Measurements from ENCODE around the gene KLRF2. TPM values are rescaled to one million over a fixed set of nuclear protein-coding genes. Genes with fewer than 3 reads are reported as not detected.

Gene KLRF2, protein sequence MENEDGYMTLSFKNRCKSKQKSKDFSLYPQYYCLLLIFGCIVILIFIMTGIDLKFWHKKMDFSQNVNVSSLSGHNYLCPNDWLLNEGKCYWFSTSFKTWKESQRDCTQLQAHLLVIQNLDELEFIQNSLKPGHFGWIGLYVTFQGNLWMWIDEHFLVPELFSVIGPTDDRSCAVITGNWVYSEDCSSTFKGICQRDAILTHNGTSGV
- total RNA-seq (2014; rRNA removed) (not detected in 2 replicates), Bru-seq, nascent RNA (not detected), BruChase-seq, experiment 1, labeled RNA remaining after a 6-hour chase (percentile 5 among the genes with signal in this experiment), BruChase-seq, experiment 2, labeled RNA remaining after a 2-hour chase (percentile 5 among the genes with signal in this experiment)
- long read RNA-seq: 0 reads

DNA sequence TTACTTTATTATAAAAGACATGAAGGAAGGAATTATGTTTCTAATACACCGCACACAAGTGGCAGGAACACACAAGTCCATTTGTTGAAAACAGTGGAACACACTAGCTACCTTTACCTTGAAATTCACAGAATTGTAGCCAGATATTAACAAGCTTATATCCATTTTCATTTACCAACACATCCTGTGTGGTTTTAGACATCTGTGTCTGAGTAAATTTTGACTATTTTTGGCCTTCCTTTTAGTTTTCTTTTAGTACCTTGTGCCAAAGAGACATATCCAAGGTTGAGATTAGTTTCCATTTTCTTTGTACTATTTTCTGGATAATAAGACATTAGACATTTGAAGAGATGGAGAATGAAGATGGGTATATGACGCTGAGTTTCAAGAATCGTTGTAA, at the start of gene KLRF2:
Gene KLRF2, plus strand, starts transcription at position 244 of the 400 bp plus-strand sequence. Its CDS starts 107 bp downstream, at position 351.
- no peak within 1 kb of the TSS for H3K4me2 ChIP-seq (ENCODE audit: low read length)
- no peak within 1 kb of the TSS for H3K27ac ChIP-seq (ENCODE audit: low read length)
- no peaks in the 10 kb centered on the region for H3K27me3 ChIP-seq (ENCODE audit: low read length)
- no peak for ATAC-seq
- no peak within 1 kb of the TSS for H3K4me3 ChIP-seq (ENCODE audit: low read length)
- intact Hi-C loops (cut with micrococcal nuclease): no loop called here
- H3K4me1 ChIP-seq (ENCODE audit: insufficient read depth, low read length): no peaks in the 10 kb centered on the region
- no peak within 1 kb of the TSS for H3K9ac ChIP-seq (ENCODE audit: low read length)
- ChIA-PET CTCF (no interaction called here), POLR2A (ENCODE audit: unreplicated experiment) (no interaction called here)
- no peaks in the 10 kb centered on the region for H3K9me2 ChIP-seq (replicated peaks; ENCODE audit: low read length)
- TF ChIP-seq EZH2 (IDR thresholded peaks at IDR 0.05; ENCODE audit: low read length, unreplicated experiment): no peak
- TF ChIP-seq EZH2phosphoT487 (IDR thresholded peaks at IDR 0.05; ENCODE audit: borderline replicate concordance, low read length): no peak
- H3K9me3 ChIP-seq (ENCODE audit: low read length): no peaks in the 10 kb centered on the region
- no peaks in the 10 kb centered on the region for H3K36me3 ChIP-seq (ENCODE audit: low read depth, low read length)
- no peaks in the 10 kb centered on the region for H4K20me1 ChIP-seq (ENCODE audit: low read length)
- H3F3A ChIP-seq (ENCODE audit: low read length, unreplicated experiment): no peaks in the 10 kb centered on the region
- BruUV-seq (replicated peaks): no TSS peak
- DNase-seq: no peak
- no peak within 1 kb of the TSS for H2AFZ ChIP-seq (ENCODE audit: low read length)
- no peaks in the 10 kb centered on the region for H3K79me2 ChIP-seq (ENCODE audit: low read length)

DNA sequence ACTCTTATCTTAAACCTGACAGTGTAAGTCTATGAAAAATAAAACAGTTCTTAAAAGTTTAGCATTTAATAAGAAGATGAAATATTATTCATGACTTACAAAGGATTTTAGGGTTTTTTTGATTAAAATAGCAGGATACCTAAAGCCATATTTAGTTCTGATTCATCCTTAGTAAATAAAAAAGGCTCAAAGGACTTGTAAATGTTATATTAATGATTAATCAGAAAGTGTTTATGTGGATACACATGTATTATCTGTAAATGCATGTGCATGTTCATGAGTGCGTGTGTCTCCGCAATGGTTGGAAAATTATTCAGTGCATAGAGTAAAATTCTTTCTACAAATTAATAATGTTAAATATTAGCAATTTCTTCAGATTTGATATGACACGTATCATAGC, 49.6 kb upstream of the KLRF2 start:
- Histone ChIP-seq H3K4me2 (ENCODE audit: low read length) (no peak overlapping the region), H3K9me2 (replicated peaks; ENCODE audit: low read length) (no peaks in the 10 kb centered on the region), H3K27ac (ENCODE audit: low read length) (no peak overlapping the region), H3K27me3 (ENCODE audit: low read length) (peaks cover 21% of the 10 kb centered on the region), H3K9me3 (ENCODE audit: low read length) (no peaks in the 10 kb centered on the region), H2AFZ (ENCODE audit: low read length) (no peak overlapping the region), H3K36me3 (ENCODE audit: low read depth, low read length) (no peaks in the 10 kb centered on the region), H3K4me1 (ENCODE audit: insufficient read depth, low read length) (no peaks in the 10 kb centered on the region), H3K9ac (ENCODE audit: low read length) (no peak overlapping the region), H3K4me3 (ENCODE audit: low read length) (no peak overlapping the region), H4K20me1 (ENCODE audit: low read length) (no peaks in the 10 kb centered on the region), H3F3A (ENCODE audit: low read length, unreplicated experiment) (no peaks in the 10 kb centered on the region), H3K79me2 (ENCODE audit: low read length) (no peaks in the 10 kb centered on the region)
- DNase-seq: no peak
- CTCF ChIA-PET: no interaction called here
- TF ChIP-seq EZH2 (IDR thresholded peaks at IDR 0.05; ENCODE audit: low read length, unreplicated experiment) (no peak), CTCF (conservative IDR thresholded peaks at IDR 0.05; ENCODE audit: low read depth, low read length) (no peak), EZH2phosphoT487 (IDR thresholded peaks at IDR 0.05; ENCODE audit: borderline replicate concordance, low read length) (no peak)
- intact Hi-C loops (cut with micrococcal nuclease): no loop called here
- no TSS peak for BruUV-seq (replicated peaks)
- POLR2A ChIA-PET (ENCODE audit: unreplicated experiment): no interaction called here
- no peak for ATAC-seq

DNA sequence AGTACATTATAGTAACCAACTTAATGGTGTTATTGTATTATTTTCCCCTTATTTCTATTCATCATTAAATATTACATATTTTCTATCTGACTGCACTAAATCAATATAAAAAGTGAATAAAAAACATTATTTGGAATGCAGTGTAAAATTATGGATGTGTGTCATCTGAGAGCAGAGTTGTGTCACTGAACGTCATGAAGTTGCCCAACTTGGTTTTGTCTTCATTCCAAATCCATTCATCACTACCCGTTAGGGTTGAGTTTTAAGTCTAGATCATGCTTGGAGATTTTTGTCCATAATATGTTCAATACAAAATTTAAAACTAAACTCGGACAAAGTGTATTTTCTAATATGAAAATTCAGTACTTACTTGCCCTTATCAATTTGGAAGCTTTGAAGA, 37.9 kb upstream of the KLRF2 start:
- CTCF ChIA-PET: no interaction called here
- H2AFZ ChIP-seq (ENCODE audit: low read length): no peak overlapping the region

More for the DNA sequence above, 37.9 kb upstream of the KLRF2 start:
- Histone ChIP-seq H4K20me1 (ENCODE audit: low read length) (no peaks in the 10 kb centered on the region), H3K4me1 (ENCODE audit: insufficient read depth, low read length) (no peaks in the 10 kb centered on the region), H3K9ac (ENCODE audit: low read length) (no peak overlapping the region), H3K79me2 (ENCODE audit: low read length) (no peaks in the 10 kb centered on the region), H3K9me3 (ENCODE audit: low read length) (no peaks in the 10 kb centered on the region), H3K27me3 (ENCODE audit: low read length) (peaks cover 30% of the 10 kb centered on the region), H3K9me2 (replicated peaks; ENCODE audit: low read length) (no peaks in the 10 kb centered on the region), H3F3A (ENCODE audit: low read length, unreplicated experiment) (no peaks in the 10 kb centered on the region), H3K4me3 (ENCODE audit: low read length) (no peak overlapping the region), H3K4me2 (ENCODE audit: low read length) (no peak overlapping the region), H3K36me3 (ENCODE audit: low read depth, low read length) (no peaks in the 10 kb centered on the region), H3K27ac (ENCODE audit: low read length) (no peak overlapping the region)
- no TSS peak for BruUV-seq (replicated peaks)
- POLR2A ChIA-PET (ENCODE audit: unreplicated experiment): no interaction called here
- DNase-seq (no peak), ATAC-seq (no peak)
- no peak for TF ChIP-seq CTCF (conservative IDR thresholded peaks at IDR 0.05; ENCODE audit: low read depth, low read length)
- no peak for TF ChIP-seq EZH2phosphoT487 (IDR thresholded peaks at IDR 0.05; ENCODE audit: borderline replicate concordance, low read length)
- no peak for TF ChIP-seq EZH2 (IDR thresholded peaks at IDR 0.05; ENCODE audit: low read length, unreplicated experiment)
- intact Hi-C loops (cut with micrococcal nuclease): no loop called here
